ENCODE data around the gene ATP6V1E1. TPM values are rescaled to one million over a fixed set of nuclear protein-coding genes. Genes with fewer than 3 reads are reported as not detected.

ATP6V1E1 gene
- polyA plus RNA-seq, 3 donors: 114 to 147 (median 144) TPM

DNA sequence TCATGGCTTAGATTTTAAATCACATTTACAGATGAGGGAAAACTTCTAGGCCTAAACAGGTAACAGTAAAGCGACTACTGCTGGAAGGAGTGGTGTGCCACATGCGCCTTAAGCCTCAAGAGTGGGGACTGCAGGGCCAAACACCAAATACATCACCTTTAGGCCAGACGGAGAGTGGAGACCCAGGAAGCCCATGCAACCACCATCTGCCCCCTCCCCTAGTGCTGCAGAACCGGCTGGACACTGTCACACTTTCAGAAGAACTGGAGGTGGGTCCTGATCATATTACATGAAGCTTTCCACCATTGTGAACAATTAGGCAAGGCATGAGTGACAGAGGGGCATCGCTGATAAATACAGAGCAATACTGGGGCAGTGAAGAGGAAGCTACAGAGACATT lies 36.3 kb downstream of the ATP6V1E1 start:
- no peaks in the 10 kb centered on the region for H3K9me3 Mint-ChIP-seq
- peaks cover 71 to 75% of the 10 kb centered on the region in 2 donors for H3K36me3 ChIP-seq (replicated peaks in 1 of 2; ENCODE audit: control insufficient read depth in 1 of 2, insufficient read depth in 2 of 2, low read length in 2 of 2)
- peaks cover 63 to 75% of the 10 kb centered on the region in 2 donors for H3K36me3 Mint-ChIP-seq
- no peak overlapping the region for H3K27ac ChIP-seq (ENCODE audit: low read depth in 1 of 2, low read length in 2 of 2)
- DNase-seq: no peak
- H3K27ac Mint-ChIP-seq: no peak overlapping the region
- H3K9me3 ChIP-seq (replicated peaks in 1 of 2; ENCODE audit: control insufficient read depth in 1 of 2, insufficient read depth in 1 of 2, low read length in 2 of 2): no peaks in the 10 kb centered on the region
- peaks cover 0 to 1% (median 0%) of the 10 kb centered on the region in 3 donors for H3K27me3 Mint-ChIP-seq (ENCODE audit: low read depth in 3 of 3)
- intact Hi-C loops (cut with micrococcal nuclease): no loop called here
- H3K9ac ChIP-seq (ENCODE audit: insufficient read depth, low read length, poor library complexity, severe bottlenecking): no peak overlapping the region
- H3K4me2 ChIP-seq (replicated peaks; ENCODE audit: extremely low read depth, low read length, poor library complexity, severe bottlenecking): no peak overlapping the region
- no peak overlapping the region for H2AFZ ChIP-seq (ENCODE audit: insufficient read depth, low read depth, low read length, poor library complexity, severe bottlenecking)
- H3K4me1 Mint-ChIP-seq: no peaks in the 10 kb centered on the region
- H3K4me1 ChIP-seq (ENCODE audit: control insufficient read depth in 1 of 2, insufficient read depth in 2 of 2, low read length in 2 of 2): no peaks in the 10 kb centered on the region
- no peak overlapping the region for H3K4me3 Mint-ChIP-seq
- no peaks in the 10 kb centered on the region for H3K79me2 ChIP-seq (ENCODE audit: insufficient read depth, low read length)
- H4K20me1 ChIP-seq (ENCODE audit: insufficient read depth, low read length): peaks cover 9% of the 10 kb centered on the region
- H3K27me3 ChIP-seq (ENCODE audit: control insufficient read depth in 2 of 2, insufficient read depth in 2 of 2, low read length in 2 of 2): no peaks in the 10 kb centered on the region
- TF ChIP-seq CTCF (IDR thresholded peaks at IDR 0.05): no peak
- 100% methylated on average over 1 of the region's 5 CpGs for WGBS (ENCODE audit: insufficient coverage)
- H3K4me3 ChIP-seq (replicated peaks in 1 of 3; ENCODE audit: low read depth in 2 of 3, low read length in 3 of 3): no peak overlapping the region

GRCh38 chr22:17590586-17590985 lies 38.0 kb downstream of the ATP6V1E1 start:
- H3K4me1 Mint-ChIP-seq: no peaks in the 10 kb centered on the region
- H3K79me2 ChIP-seq (ENCODE audit: insufficient read depth, low read length): no peaks in the 10 kb centered on the region
- no peak overlapping the region for H3K9ac ChIP-seq (ENCODE audit: insufficient read depth, low read length, poor library complexity, severe bottlenecking)
- no peak for DNase-seq
- peaks cover 48 to 59% of the 10 kb centered on the region in 2 donors for H3K36me3 Mint-ChIP-seq
- peak overlapping the region in 1 of 7 donors; percentile 30 for H3K27ac Mint-ChIP-seq
- peaks cover 56 to 61% of the 10 kb centered on the region in 2 donors for H3K36me3 ChIP-seq (replicated peaks in 1 of 2; ENCODE audit: control insufficient read depth in 1 of 2, insufficient read depth in 2 of 2, low read length in 2 of 2)
- H3K27ac ChIP-seq (ENCODE audit: low read depth in 1 of 2, low read length in 2 of 2): no peak overlapping the region
- no peaks in the 10 kb centered on the region for H3K9me3 Mint-ChIP-seq
- H3K27me3 Mint-ChIP-seq (ENCODE audit: low read depth in 3 of 3): peaks cover 0 to 1% (median 0%) of the 10 kb centered on the region in 3 donors
- no peaks in the 10 kb centered on the region for H3K4me1 ChIP-seq (ENCODE audit: control insufficient read depth in 1 of 2, insufficient read depth in 2 of 2, low read length in 2 of 2)
- no peaks in the 10 kb centered on the region for H3K9me3 ChIP-seq (replicated peaks in 1 of 2; ENCODE audit: control insufficient read depth in 1 of 2, insufficient read depth in 1 of 2, low read length in 2 of 2)
- H3K27me3 ChIP-seq (ENCODE audit: control insufficient read depth in 2 of 2, insufficient read depth in 2 of 2, low read length in 2 of 2): no peaks in the 10 kb centered on the region
- intact Hi-C loops (cut with micrococcal nuclease): no loop called here
- 92% methylated on average over 2 of the region's 5 CpGs for WGBS (ENCODE audit: insufficient coverage)
- no peak overlapping the region for H3K4me3 ChIP-seq (replicated peaks in 1 of 3; ENCODE audit: low read depth in 2 of 3, low read length in 3 of 3)
- H3K4me3 Mint-ChIP-seq: no peak overlapping the region
- no peak overlapping the region for H2AFZ ChIP-seq (ENCODE audit: insufficient read depth, low read depth, low read length, poor library complexity, severe bottlenecking)
- peaks cover 3% of the 10 kb centered on the region for H4K20me1 ChIP-seq (ENCODE audit: insufficient read depth, low read length)
- no peak for TF ChIP-seq CTCF (IDR thresholded peaks at IDR 0.05)
- H3K4me2 ChIP-seq (replicated peaks; ENCODE audit: extremely low read depth, low read length, poor library complexity, severe bottlenecking): no peak overlapping the region

Measured in CD14-positive monocyte (primary cell).